DOHH2 (cell line): ENCODE measurements around the gene ZBTB45.
A peak's percentile ranks its signal among the peaks of the same experiment; 100 is the strongest.

Experiments used
- H3F3A ChIP-seq: fragments of 200-600 bp; sonication (generic), shearing (Covaris generic); 2 replicates; pipeline ENCODE4 v1.6.0; 2016; ENCODE audit warnings: antibody characterized with exemption, mild to moderate bottlenecking; ENCODE audit not compliant: control insufficient read depth, insufficient read depth
- H3K27ac ChIP-seq: fragments of 200-600 bp; sonication (generic); 2 replicates; pipeline ENCODE4 v1.5.1; 2014; ENCODE audit warnings: low read depth, mild to moderate bottlenecking, low read length, moderate library complexity
- H3K27me3 ChIP-seq: fragments of 200-600 bp; sonication (generic); 2 replicates; pipeline ENCODE4 v1.6.1; 2014; ENCODE audit warnings: mild to moderate bottlenecking, low read length, mixed read lengths; ENCODE audit not compliant: control insufficient read depth
- H3K36me3 ChIP-seq: fragments of 200-600 bp; sonication (generic); 2 replicates; pipeline ENCODE4 v1.6.1; 2014; ENCODE audit warnings: mild to moderate bottlenecking, low read length, moderate library complexity, mixed read lengths; ENCODE audit not compliant: control insufficient read depth
- H3K4me1 ChIP-seq: fragments of 200-600 bp; sonication (generic); 2 replicates; pipeline ENCODE4 v1.6.1; 2014; ENCODE audit warnings: mild to moderate bottlenecking, low read length, mixed read lengths; ENCODE audit not compliant: control insufficient read depth
- H3K4me2 ChIP-seq: fragments of 200-600 bp; sonication (generic); 2 replicates; pipeline ENCODE4 v1.6.0; 2014; ENCODE audit warnings: mild to moderate bottlenecking, low read length, moderate library complexity
- H3K4me3 ChIP-seq: fragments of 200-600 bp; sonication (generic); 2 replicates; pipeline ENCODE4 v1.5.1; 2014; ENCODE audit warnings: mild to moderate bottlenecking, low read length, mixed read lengths
- H3K79me2 ChIP-seq: fragments of 200-600 bp; sonication (generic); 2 replicates; pipeline ENCODE4 v1.6.1; 2014; ENCODE audit warnings: mild to moderate bottlenecking, low read length, mixed read lengths; ENCODE audit not compliant: control insufficient read depth
- H3K9me2 ChIP-seq: fragments of 200-600 bp; sonication (generic); replicated peaks from 2 replicates; pipeline ENCODE4 v1.6.1; 2014; ENCODE audit warnings: mild to moderate bottlenecking, low read length, mixed read lengths; ENCODE audit not compliant: control insufficient read depth
- H3K9me3 ChIP-seq: fragments of 200-600 bp; sonication (generic); 2 replicates; pipeline ENCODE4 v1.6.1; 2014; ENCODE audit warnings: antibody characterized with exemption, low read length, mixed read lengths; ENCODE audit not compliant: control insufficient read depth, insufficient read depth
- H4K20me1 ChIP-seq: fragments of 200-600 bp; sonication (generic); 2 replicates; pipeline ENCODE4 v1.6.0; 2014; ENCODE audit warnings: low read depth, mild to moderate bottlenecking, antibody characterized with exemption, low read length, moderate library complexity; ENCODE audit not compliant: control insufficient read depth, insufficient read depth
- EZH2phosphoT487 ChIP-seq: fragments of 200-600 bp; sonication (generic); IDR thresholded peaks from 2 replicates; pipeline ENCODE4 v1.6.1; 2017; ENCODE audit warnings: borderline replicate concordance, mild to moderate bottlenecking, antibody characterized with exemption, low read length, moderate library complexity, mixed read lengths
- TF ChIP-seq, protein P1 (sequence below): fragments of 200-600 bp; sonication (generic); IDR thresholded peaks from one replicate; pipeline ENCODE4 v1.5.1; 2014; ENCODE audit warnings: antibody characterized with exemption, mild to moderate bottlenecking, low read depth, low read length; ENCODE audit not compliant: poor library complexity, severe bottlenecking

The ZBTB45 gene

GRCh38 chr19:58477130-58477529, 42.5 kb downstream of the ZBTB45 start:
- Histone ChIP-seq H3F3A (peaks cover 12% of the 10 kb centered on the region), H3K79me2 (no peaks in the 10 kb centered on the region), H3K4me2 (peak overlapping the region; percentile 100), H3K36me3 (peaks cover 15% of the 10 kb centered on the region), H3K27ac (no peak overlapping the region), H3K4me1 (peaks cover 22% of the 10 kb centered on the region), H3K9me3 (no peaks in the 10 kb centered on the region), H3K9me2 (no peaks in the 10 kb centered on the region), H3K4me3 (peak overlapping the region; percentile 97), H4K20me1 (no peaks in the 10 kb centered on the region; the same call in 1 of the 2 replicates), H3K27me3 (no peaks in the 10 kb centered on the region)
- TF ChIP-seq EZH2phosphoT487, result no peak
- TF ChIP-seq, protein P1, sequence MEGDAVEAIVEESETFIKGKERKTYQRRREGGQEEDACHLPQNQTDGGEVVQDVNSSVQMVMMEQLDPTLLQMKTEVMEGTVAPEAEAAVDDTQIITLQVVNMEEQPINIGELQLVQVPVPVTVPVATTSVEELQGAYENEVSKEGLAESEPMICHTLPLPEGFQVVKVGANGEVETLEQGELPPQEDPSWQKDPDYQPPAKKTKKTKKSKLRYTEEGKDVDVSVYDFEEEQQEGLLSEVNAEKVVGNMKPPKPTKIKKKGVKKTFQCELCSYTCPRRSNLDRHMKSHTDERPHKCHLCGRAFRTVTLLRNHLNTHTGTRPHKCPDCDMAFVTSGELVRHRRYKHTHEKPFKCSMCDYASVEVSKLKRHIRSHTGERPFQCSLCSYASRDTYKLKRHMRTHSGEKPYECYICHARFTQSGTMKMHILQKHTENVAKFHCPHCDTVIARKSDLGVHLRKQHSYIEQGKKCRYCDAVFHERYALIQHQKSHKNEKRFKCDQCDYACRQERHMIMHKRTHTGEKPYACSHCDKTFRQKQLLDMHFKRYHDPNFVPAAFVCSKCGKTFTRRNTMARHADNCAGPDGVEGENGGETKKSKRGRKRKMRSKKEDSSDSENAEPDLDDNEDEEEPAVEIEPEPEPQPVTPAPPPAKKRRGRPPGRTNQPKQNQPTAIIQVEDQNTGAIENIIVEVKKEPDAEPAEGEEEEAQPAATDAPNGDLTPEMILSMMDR, result no peak

DNA sequence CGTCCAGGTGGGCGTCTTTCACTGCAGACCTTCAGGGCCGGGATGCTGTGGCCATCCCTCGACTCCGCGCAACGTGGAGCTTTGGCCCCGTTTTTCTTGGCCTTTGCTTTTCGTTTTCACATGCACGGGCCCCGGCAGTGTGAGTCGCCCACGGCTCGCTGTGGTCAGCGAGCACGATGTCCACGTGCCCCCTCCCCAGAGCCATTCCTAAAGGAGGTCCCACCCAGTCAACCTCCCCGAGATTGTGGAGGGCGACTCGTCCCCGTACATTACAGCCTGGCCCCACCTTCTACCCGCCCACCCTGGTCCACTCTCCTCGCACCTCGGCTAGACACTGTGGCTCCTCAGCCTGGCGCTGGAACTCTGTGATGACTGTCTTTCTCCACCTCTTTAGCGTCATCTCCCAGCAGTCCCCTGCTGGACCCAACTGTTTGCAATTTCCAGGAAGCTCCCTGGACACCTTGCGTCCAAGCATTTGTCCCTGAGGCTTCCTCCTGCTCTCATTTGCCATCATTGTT, 43.1 kb downstream of the ZBTB45 start:
- H3K4me2 ChIP-seq, result peak overlapping the region; percentile 100
- TF ChIP-seq EZH2phosphoT487, result no peak
- TF ChIP-seq, protein P1, result no peak
- peak overlapping the region; percentile 97 for H3K4me3 ChIP-seq
- H3K27me3 ChIP-seq, result no peaks in the 10 kb centered on the region
- H3K79me2 ChIP-seq, result no peaks in the 10 kb centered on the region
- peaks cover 22% of the 10 kb centered on the region for H3K4me1 ChIP-seq
- peaks cover 21% of the 10 kb centered on the region for H3K36me3 ChIP-seq
- peaks cover 12% of the 10 kb centered on the region for H3F3A ChIP-seq
- H3K9me3 ChIP-seq, result no peaks in the 10 kb centered on the region
- peak overlapping the region; percentile 79 for H3K27ac ChIP-seq
- no peaks in the 10 kb centered on the region; the same call in 1 of the 2 replicates for H4K20me1 ChIP-seq
- no peaks in the 10 kb centered on the region for H3K9me2 ChIP-seq

DNA sequence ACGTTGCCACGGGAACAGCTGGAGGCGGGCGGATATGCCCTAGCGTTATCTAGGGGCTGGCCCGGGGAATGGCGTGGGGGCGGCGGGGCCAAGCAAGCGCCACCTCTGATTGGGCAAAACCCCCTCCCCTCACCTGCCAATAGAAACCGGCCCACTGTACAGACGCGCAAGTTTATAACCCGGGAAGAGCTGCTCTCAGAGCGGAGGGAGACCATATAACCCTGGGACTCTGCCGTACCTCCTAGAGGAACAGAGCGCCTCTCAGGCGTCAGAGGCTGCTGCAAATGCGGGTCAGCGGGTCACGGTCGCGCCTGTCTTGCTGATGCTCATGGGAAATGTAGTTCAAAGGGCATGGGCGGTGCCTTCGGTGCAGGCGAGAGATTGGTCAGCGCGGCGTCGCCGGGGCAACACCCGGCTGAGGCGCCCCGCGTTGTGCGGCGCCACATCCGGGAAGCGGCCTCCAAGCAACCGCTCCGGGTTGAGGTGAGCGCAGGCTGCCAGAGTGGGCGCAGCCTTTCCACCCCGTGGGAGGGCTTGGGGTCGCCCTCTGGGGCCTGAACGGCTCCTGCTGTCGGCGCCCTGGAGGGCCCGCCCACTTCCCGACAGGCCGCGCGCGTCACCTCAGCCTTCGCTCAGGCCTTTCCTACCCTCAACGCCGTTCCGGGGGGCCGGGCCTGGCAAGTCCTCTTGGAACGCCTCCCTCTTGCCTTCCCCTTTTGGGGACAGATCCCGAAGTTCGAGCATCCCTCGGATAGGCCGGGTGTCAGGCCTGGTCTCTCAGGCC, 43.7 kb downstream of the ZBTB45 start, which contains the start of gene ZNF446:
Gene ZNF446, plus strand, starts transcription at position 639 of the 784 bp plus-strand sequence. CDS start 867 bp downstream, outside the sequence.
- Histone ChIP-seq H3K79me2 (no peaks in the 10 kb centered on the region), H3K4me2 (peak within 1 kb of the TSS; percentile 100), H3K4me3 (peak within 1 kb of the TSS; percentile 97), H4K20me1 (no peaks in the 10 kb centered on the region; the same call in 1 of the 2 replicates), H3F3A (peaks cover 12% of the 10 kb centered on the region), H3K4me1 (peaks cover 22% of the 10 kb centered on the region), H3K9me3 (no peaks in the 10 kb centered on the region), H3K36me3 (peaks cover 21% of the 10 kb centered on the region), H3K9me2 (no peaks in the 10 kb centered on the region), H3K27ac (peak within 1 kb of the TSS; percentile 79), H3K27me3 (no peaks in the 10 kb centered on the region)
- TF ChIP-seq, protein P1, result no peak
- no peak for TF ChIP-seq EZH2phosphoT487
